IMR-90 (cell line): ENCODE results near the gene ATG14.

ENCODE experiments used
- USF2 ChIP-seq: fragments of 150-350 bp; IDR thresholded peaks from 2 replicates; pipeline ENCODE4 v1.6.1; 2017; ENCODE audit warnings: mild to moderate bottlenecking, antibody characterized with exemption, low read length, low read depth
- TF ChIP-seq, protein P1 (sequence below): conservative IDR thresholded peaks from 2 replicates; pipeline ENCODE4 v1.5.1; 2012; ENCODE audit warnings: mild to moderate bottlenecking, low read depth, low read length, improper control_type of control experiment

GRCh38 chr14:55383541-55384140 lies 28.0 kb downstream of the ATG14 start:
- TF ChIP-seq, protein P1, sequence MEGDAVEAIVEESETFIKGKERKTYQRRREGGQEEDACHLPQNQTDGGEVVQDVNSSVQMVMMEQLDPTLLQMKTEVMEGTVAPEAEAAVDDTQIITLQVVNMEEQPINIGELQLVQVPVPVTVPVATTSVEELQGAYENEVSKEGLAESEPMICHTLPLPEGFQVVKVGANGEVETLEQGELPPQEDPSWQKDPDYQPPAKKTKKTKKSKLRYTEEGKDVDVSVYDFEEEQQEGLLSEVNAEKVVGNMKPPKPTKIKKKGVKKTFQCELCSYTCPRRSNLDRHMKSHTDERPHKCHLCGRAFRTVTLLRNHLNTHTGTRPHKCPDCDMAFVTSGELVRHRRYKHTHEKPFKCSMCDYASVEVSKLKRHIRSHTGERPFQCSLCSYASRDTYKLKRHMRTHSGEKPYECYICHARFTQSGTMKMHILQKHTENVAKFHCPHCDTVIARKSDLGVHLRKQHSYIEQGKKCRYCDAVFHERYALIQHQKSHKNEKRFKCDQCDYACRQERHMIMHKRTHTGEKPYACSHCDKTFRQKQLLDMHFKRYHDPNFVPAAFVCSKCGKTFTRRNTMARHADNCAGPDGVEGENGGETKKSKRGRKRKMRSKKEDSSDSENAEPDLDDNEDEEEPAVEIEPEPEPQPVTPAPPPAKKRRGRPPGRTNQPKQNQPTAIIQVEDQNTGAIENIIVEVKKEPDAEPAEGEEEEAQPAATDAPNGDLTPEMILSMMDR, result no peak
- TF ChIP-seq USF2, result no peak
